Liver (tissue), 9 donors: ENCODE results near the gene MT1F. TPM values are rescaled to one million over a fixed set of nuclear protein-coding genes. Genes with fewer than 3 reads are reported as not detected.

Source experiments
- DNase-seq: peaks from one replicate; pipeline ENCODE4 v3.0.0-alpha.2; 2017; ENCODE audit warnings: low spot score
- H3K27ac ChIP-seq, 2 donors: one replicate each; pipeline ENCODE4 v1.7.0; 2013; ENCODE audit warnings: inconsistent platforms in 2 of 2, low read length in 2 of 2, control low read depth in 1 of 2, low read depth in 1 of 2, mild to moderate bottlenecking in 1 of 2
- H3K27me3 ChIP-seq, 4 donors: one replicate each; pipeline versions ENCODE4 v1.6.1 to v1.7.0; 2013; ENCODE audit warnings: low read length in 3 of 4, inconsistent platforms in 1 of 4, mild to moderate bottlenecking in 1 of 4, moderate library complexity in 1 of 4; ENCODE audit not compliant: control insufficient read depth in 4 of 4, insufficient read depth in 4 of 4
- H3K36me3 ChIP-seq, 4 donors: one replicate each; pipeline versions ENCODE4 v1.6.1 to v1.7.0; 2013; ENCODE audit warnings: low read length in 3 of 4, mild to moderate bottlenecking in 3 of 4, low read depth in 1 of 4, moderate library complexity in 1 of 4; ENCODE audit not compliant: control insufficient read depth in 4 of 4, insufficient read depth in 3 of 4
- H3K4me1 ChIP-seq, 4 donors: one replicate each; pipeline versions ENCODE4 v1.6.1 to v1.7.0; 2013; ENCODE audit warnings: low read length in 3 of 4, mild to moderate bottlenecking in 3 of 4, moderate library complexity in 1 of 4; ENCODE audit not compliant: control insufficient read depth in 4 of 4, insufficient read depth in 4 of 4
- H3K4me3 ChIP-seq, 3 donors: one replicate each; pipeline versions ENCODE4 v1.6.1 to v1.7.0; 2013; ENCODE audit warnings: low read length in 3 of 3, control low read depth in 1 of 3, low read depth in 1 of 3, mild to moderate bottlenecking in 1 of 3
- H3K9ac ChIP-seq, 2 donors: one replicate each; pipeline ENCODE4 v1.7.0; 2013; ENCODE audit warnings: low read length in 2 of 2, mild to moderate bottlenecking in 2 of 2, moderate library complexity in 2 of 2, control low read depth in 1 of 2, low read depth in 1 of 2
- H3K9me3 ChIP-seq, 4 donors: one replicate each; pipeline versions ENCODE4 v1.6.1 to v1.7.0; 2013; ENCODE audit warnings: low read length in 3 of 4; ENCODE audit not compliant: control insufficient read depth in 4 of 4
- EGR1 ChIP-seq, 2 donors: IDR thresholded peaks; 2 replicates each; pipeline ENCODE4 v1.6.1; 2016 to 2018; ENCODE audit warnings: antibody characterized with exemption in 2 of 2, low read depth in 2 of 2
- FOXA2 ChIP-seq: IDR thresholded peaks from 2 replicates; pipeline ENCODE4 v1.6.1; 2016; ENCODE audit warnings: antibody characterized with exemption
- GABPA ChIP-seq, 2 donors: IDR thresholded peaks in 1 of 2; conservative IDR thresholded peaks in 1 of 2; 2 replicates each; pipeline ENCODE4 v1.6.1; 2016; ENCODE audit warnings: antibody characterized with exemption in 2 of 2, mild to moderate bottlenecking in 1 of 2, moderate library complexity in 1 of 2
- HNF4A ChIP-seq, 2 donors: conservative IDR thresholded peaks; 2 replicates each; pipeline ENCODE4 v1.6.1; 2016; ENCODE audit warnings: antibody characterized with exemption in 2 of 2, mild to moderate bottlenecking in 2 of 2
- HNF4G ChIP-seq: IDR thresholded peaks from 2 replicates; pipeline ENCODE4 v1.6.1; 2016; ENCODE audit warnings: antibody characterized with exemption
- JUND ChIP-seq, 2 donors: IDR thresholded peaks; 2 replicates each; pipeline ENCODE4 v1.6.1; 2016; ENCODE audit warnings: antibody characterized with exemption in 2 of 2
- NR2F2 ChIP-seq: IDR thresholded peaks from 2 replicates; pipeline ENCODE4 v1.6.1; 2016; ENCODE audit warnings: antibody characterized with exemption
- RAD21 ChIP-seq, 2 donors: IDR thresholded peaks; 2 replicates each; pipeline ENCODE4 v1.6.1; 2016; ENCODE audit warnings: antibody characterized with exemption in 2 of 2, mild to moderate bottlenecking in 2 of 2
- SP1 ChIP-seq: IDR thresholded peaks from 2 replicates; pipeline ENCODE4 v1.6.1; 2018; ENCODE audit warnings: antibody characterized with exemption, mild to moderate bottlenecking
- WGBS: extraction: QIAGEN DNeasy Blood & Tissue Kit; methylation state at CpG from one replicate; pipeline ENCODE4 v1.1.7; 2013; 5-methylcytosine and 5-hydroxymethylcytosine counted together
- polyA plus RNA-seq, 2 donors: library from polyadenylated mRNA; stranded (reverse) in 1 of 2; unstranded in 1 of 2; fragments of 200-250 nt in 1 of 2; fragments of >200 nt in 1 of 2; fragmentation: Nextera tagmentation in 1 of 2; extraction: Ambion mirVana in 1 of 2; gene quantifications; one replicate each; pipeline versions ENCODE4 v1.2.1 to v1.2.3, GENCODE V29; 2013 to 2015
- total RNA-seq, 2 donors: library from RNA; depleted of rRNA; stranded (reverse); fragments of >200 nt; gene quantifications; one replicate each; pipeline ENCODE4 v1.2.3, GENCODE V29; 2014
- TF ChIP-seq, protein P1 (sequence below): IDR thresholded peaks from 2 replicates; pipeline ENCODE4 v1.6.1; 2016; ENCODE audit warnings: antibody characterized with exemption, mild to moderate bottlenecking
- TF ChIP-seq, protein P2 (sequence below): IDR thresholded peaks from 2 replicates; pipeline ENCODE4 v1.6.1; 2016; ENCODE audit warnings: antibody characterized with exemption
- TF ChIP-seq, protein P3 (sequence below): IDR thresholded peaks from 2 replicates; pipeline ENCODE4 v1.6.1; 2016; ENCODE audit warnings: antibody characterized with exemption
- donor health status: healthy.
- donor health status: healthy.
- donor health status: healthy.
- donor health status: healthy.
- donor health status: healthy.

MT1F gene
- total and polyA plus RNA-seq, 4 donors: 14.2 to 895 (median 134) TPM

DNA sequence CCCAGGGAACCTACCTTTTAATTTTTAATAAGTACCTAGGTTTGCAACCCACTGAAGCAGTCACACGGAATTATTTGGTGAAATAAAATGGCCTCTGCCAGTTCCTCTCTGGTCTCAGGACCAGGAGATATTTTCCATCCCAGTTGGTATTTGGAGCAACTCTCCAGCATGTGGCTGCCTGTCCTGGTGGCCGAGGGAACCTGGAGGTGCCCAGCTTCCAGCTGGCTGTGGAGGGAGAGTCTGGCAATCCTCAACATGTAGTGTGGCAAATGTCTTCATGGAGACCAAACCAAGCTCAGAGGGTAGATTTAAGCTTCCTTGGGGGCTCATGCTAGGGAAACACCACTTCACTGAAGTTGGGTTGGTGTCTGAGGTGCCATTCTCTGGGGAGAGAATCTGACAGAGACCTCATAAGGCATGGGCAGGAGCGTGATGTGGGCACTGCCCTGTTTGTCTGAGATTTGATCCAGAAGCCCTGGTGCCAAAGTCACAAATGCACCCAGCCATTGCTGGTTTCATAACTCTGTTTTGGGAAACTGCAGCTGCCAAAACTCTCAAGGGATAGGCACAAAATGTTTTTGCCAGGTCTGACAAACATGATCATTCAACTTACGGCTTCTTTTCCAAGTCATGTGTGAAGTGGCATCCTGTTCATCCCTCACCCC is 27.3 kb downstream of the MT1F start (continued):
- TF ChIP-seq, protein P1, sequence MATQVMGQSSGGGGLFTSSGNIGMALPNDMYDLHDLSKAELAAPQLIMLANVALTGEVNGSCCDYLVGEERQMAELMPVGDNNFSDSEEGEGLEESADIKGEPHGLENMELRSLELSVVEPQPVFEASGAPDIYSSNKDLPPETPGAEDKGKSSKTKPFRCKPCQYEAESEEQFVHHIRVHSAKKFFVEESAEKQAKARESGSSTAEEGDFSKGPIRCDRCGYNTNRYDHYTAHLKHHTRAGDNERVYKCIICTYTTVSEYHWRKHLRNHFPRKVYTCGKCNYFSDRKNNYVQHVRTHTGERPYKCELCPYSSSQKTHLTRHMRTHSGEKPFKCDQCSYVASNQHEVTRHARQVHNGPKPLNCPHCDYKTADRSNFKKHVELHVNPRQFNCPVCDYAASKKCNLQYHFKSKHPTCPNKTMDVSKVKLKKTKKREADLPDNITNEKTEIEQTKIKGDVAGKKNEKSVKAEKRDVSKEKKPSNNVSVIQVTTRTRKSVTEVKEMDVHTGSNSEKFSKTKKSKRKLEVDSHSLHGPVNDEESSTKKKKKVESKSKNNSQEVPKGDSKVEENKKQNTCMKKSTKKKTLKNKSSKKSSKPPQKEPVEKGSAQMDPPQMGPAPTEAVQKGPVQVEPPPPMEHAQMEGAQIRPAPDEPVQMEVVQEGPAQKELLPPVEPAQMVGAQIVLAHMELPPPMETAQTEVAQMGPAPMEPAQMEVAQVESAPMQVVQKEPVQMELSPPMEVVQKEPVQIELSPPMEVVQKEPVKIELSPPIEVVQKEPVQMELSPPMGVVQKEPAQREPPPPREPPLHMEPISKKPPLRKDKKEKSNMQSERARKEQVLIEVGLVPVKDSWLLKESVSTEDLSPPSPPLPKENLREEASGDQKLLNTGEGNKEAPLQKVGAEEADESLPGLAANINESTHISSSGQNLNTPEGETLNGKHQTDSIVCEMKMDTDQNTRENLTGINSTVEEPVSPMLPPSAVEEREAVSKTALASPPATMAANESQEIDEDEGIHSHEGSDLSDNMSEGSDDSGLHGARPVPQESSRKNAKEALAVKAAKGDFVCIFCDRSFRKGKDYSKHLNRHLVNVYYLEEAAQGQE: peak; percentile 59
- peak in 1 of 2 donors; percentile 43 for TF ChIP-seq EGR1 (IDR thresholded peaks at IDR 0.05; ENCODE audit: low read depth in 2 of 2)
- TF ChIP-seq JUND (IDR thresholded peaks at IDR 0.05): peak; percentile 28 to 50

DNA sequence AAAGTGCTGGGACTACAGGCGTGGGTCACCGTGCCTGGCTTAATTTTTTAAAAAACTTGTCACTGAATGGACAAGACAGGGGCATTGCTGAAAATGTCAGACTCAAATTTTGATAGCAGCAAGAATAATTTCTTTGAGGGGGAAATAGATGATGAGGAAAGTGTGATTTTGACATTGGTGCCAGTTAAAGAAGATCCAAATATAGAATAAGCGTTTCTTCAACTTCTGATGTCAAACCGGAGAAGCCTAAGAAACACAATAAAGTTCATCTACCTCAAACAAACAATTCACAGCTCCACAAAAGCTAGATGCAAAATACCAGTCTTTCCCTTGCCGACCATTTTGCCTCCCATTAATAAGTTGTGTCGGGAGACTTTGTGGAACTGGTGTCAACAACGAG is 29.0 kb downstream of the MT1F start:
- no peaks in the 10 kb centered on the region for H3K9me3 ChIP-seq
- DNase-seq: no peak
- H3K27ac ChIP-seq: no peak overlapping the region
- H3K27me3 ChIP-seq: no peaks in the 10 kb centered on the region
- 96% methylated on average over 7 of the region's 7 CpGs for WGBS
- H3K36me3 ChIP-seq: no peaks in the 10 kb centered on the region
- no peak overlapping the region for H3K9ac ChIP-seq
- no peak overlapping the region for H3K4me3 ChIP-seq
- H3K4me1 ChIP-seq: peaks cover 0 to 10% (median 2%) of the 10 kb centered on the region in 4 donors
- TF ChIP-seq RAD21 (IDR thresholded peaks at IDR 0.05) (no peak), FOXA2 (no peak), HNF4G (no peak), NR2F2 (no peak)

DNA sequence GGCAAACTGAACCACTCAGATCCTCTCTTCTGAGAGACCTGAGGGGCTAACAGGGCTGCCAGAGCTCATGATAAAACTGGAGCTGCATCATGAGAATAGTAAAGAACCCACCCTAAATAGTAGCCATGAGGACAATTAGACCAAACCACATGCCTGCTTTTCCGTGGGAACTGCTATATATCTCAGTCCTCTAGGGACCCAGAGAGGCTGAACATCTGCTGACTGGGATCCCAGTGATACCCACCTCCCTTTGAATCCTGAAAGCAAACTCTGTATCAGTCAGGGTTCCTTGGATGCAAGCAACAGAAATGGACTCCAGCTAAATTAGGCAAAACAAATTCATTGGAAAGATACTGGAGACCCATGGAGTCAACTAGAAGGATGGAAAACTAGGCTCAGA is 31.0 kb downstream of the MT1F start:
- no peak for DNase-seq
- WGBS: 70% methylated on average over 1 of the region's 1 CpG
- H3K27me3 ChIP-seq: no peaks in the 10 kb centered on the region
- TF ChIP-seq SP1 (no peak), EGR1 (IDR thresholded peaks at IDR 0.05; ENCODE audit: low read depth in 2 of 2) (no peak), JUND (IDR thresholded peaks at IDR 0.05) (no peak), FOXA2 (no peak), HNF4A (conservative IDR thresholded peaks at IDR 0.05) (no peak), GABPA (IDR thresholded peaks at IDR 0.05 in 1 of 2, conservative IDR thresholded peaks at IDR 0.05 in 1 of 2) (no peak)
- TF ChIP-seq, protein P2, sequence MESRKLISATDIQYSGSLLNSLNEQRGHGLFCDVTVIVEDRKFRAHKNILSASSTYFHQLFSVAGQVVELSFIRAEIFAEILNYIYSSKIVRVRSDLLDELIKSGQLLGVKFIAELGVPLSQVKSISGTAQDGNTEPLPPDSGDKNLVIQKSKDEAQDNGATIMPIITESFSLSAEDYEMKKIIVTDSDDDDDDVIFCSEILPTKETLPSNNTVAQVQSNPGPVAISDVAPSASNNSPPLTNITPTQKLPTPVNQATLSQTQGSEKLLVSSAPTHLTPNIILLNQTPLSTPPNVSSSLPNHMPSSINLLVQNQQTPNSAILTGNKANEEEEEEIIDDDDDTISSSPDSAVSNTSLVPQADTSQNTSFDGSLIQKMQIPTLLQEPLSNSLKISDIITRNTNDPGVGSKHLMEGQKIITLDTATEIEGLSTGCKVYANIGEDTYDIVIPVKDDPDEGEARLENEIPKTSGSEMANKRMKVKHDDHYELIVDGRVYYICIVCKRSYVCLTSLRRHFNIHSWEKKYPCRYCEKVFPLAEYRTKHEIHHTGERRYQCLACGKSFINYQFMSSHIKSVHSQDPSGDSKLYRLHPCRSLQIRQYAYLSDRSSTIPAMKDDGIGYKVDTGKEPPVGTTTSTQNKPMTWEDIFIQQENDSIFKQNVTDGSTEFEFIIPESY: no peak
- TF ChIP-seq, protein P3, sequence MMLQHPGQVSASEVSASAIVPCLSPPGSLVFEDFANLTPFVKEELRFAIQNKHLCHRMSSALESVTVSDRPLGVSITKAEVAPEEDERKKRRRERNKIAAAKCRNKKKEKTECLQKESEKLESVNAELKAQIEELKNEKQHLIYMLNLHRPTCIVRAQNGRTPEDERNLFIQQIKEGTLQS: no peak
- no peak overlapping the region for H3K9ac ChIP-seq
- no peaks in the 10 kb centered on the region for H3K9me3 ChIP-seq
- no peak overlapping the region for H3K27ac ChIP-seq
- peaks cover 0 to 2% (median 0%) of the 10 kb centered on the region in 4 donors for H3K4me1 ChIP-seq
- no peaks in the 10 kb centered on the region for H3K36me3 ChIP-seq
- H3K4me3 ChIP-seq: no peak overlapping the region
